NCI-H187 (cell line): ENCODE results near the gene CEND1.

Experiments
- DNase-seq, 2 experiments: peaks; one replicate each; lab custom pipeline; 2025; lab: John Stamatoyannopoulos, UW

The CEND1 gene

GRCh38 chr11:777288-778255, 12.3 kb downstream of the CEND1 start, which contains the start of gene GATD1:
Gene GATD1, minus strand, starts transcription at chr11:777487. Its CDS starts 25 bp downstream, at chr11:777462.
- DNase-seq, result peak; percentile 70 to 90

GRCh38 chr11:776561-777287, 13.2 kb downstream of the CEND1 start:
- no peak for DNase-seq

GRCh38 chr11:776263-776560, 13.7 kb downstream of the CEND1 start:
- no peak for DNase-seq

GRCh38 chr11:774873-775592, 14.9 kb downstream of the CEND1 start:
- no peak for DNase-seq

- no peak for DNase-seq
Observed at GRCh38 chr11:773830-774229, 16.1 kb downstream of the CEND1 start.

- DNase-seq, result no peak
Observed at GRCh38 chr11:773425-773824, 16.5 kb downstream of the CEND1 start.

- DNase-seq, result no peak
Observed at GRCh38 chr11:772429-773390, 17.2 kb downstream of the CEND1 start.

- DNase-seq, result no peak
Observed at GRCh38 chr11:771617-772204, 18.2 kb downstream of the CEND1 start.

- DNase-seq, result no peak
Observed at GRCh38 chr11:770642-771616, 19.0 kb downstream of the CEND1 start.

- no peak for DNase-seq
Observed at GRCh38 chr11:769887-770641, 19.8 kb downstream of the CEND1 start.

- DNase-seq, result no peak
Observed at GRCh38 chr11:767238-767637, 22.7 kb downstream of the CEND1 start.

GRCh38 chr11:766936-767210, 23.0 kb downstream of the CEND1 start:
- no peak for DNase-seq

GRCh38 chr11:766106-766935, 23.6 kb downstream of the CEND1 start:
- DNase-seq, result no peak

GRCh38 chr11:765802-766091, 24.1 kb downstream of the CEND1 start:
- DNase-seq, result no peak

- no peak for DNase-seq
Observed at GRCh38 chr11:765025-765801, 24.7 kb downstream of the CEND1 start.

- no peak for DNase-seq
Observed at GRCh38 chr11:764322-765024, 25.4 kb downstream of the CEND1 start.
